Inflammatory macrophage treated with lipopolysaccharide for 1 hour (primary cell): ENCODE data around the gene ABCG4.
"Not testable (repeated sequence)": the region's sequence is repeated elsewhere in the genome, so short reads cannot be mapped to it uniquely, and the experiment has no call there.

ENCODE experiments used
- DNase-seq, 2 donors: peaks; one replicate each; pipeline ENCODE4 v3.0.0-alpha.2; 2020 to 2022

Gene ABCG4

GRCh38 chr11:119116235-119116594 is 32.6 kb upstream of the ABCG4 start:
- DNase-seq, result no peak

- DNase-seq, result no peak
These were observed 32.3 kb upstream of the ABCG4 start for GRCh38 chr11:119116601-119117000.

DNA sequence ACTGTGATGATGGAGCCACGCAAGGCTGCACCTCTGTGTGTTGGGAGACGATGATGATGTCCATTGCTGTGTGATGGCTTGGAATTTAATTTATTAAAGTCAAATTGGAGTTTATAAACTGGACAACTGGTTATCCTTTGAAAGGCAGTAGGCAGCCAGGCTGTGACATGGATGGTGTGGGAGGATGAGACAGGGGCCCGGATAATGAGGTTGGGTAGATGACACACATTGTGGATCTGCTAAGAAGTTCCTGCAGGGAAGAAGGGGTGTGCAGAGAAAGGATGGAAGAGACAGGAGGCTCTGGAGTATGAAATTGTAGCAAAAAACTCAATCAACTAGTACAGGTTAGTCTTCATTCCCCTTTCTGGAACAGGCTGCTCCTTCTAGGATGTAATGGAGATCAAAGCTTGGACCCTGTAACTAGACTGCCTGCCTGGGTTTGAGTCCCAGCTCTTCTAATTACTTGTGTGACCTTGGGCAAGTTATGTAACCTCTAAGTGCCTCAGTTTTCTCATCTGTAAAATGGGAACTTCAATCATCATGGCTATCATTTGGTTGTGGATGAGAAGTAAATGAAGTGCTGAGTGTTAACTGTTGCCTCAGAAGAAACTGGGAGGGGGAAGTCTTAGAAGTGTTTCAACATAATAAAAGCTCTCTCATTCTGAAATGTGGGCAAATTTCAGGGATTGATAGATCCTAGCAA is 31.7 kb upstream of the ABCG4 start:
- peak; percentile 40 for DNase-seq

- DNase-seq, result no peak
These were observed 30.6 kb upstream of the ABCG4 start for GRCh38 chr11:119118227-119118626.

GRCh38 chr11:119118946-119119345 is 29.9 kb upstream of the ABCG4 start:
- DNase-seq, result no peak

DNA sequence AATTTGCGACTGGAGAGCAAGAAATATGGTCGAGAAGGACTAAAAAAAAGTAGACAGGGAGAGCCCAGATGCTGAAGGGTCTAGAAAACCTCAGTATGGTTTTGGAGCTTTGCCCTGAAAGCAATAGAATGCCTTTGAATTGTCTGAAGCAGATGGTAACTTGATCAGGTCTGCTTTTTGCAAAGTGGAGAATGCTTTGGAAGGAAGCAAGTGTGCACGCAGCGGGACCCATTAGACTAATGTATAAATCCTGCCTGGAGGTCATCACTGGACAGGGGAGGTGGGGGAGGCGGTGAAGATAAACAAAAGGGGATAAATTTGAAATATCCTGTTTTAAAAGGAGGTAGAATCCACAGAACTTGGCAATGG is 28.2 kb upstream of the ABCG4 start:
- no peak for DNase-seq

DNA sequence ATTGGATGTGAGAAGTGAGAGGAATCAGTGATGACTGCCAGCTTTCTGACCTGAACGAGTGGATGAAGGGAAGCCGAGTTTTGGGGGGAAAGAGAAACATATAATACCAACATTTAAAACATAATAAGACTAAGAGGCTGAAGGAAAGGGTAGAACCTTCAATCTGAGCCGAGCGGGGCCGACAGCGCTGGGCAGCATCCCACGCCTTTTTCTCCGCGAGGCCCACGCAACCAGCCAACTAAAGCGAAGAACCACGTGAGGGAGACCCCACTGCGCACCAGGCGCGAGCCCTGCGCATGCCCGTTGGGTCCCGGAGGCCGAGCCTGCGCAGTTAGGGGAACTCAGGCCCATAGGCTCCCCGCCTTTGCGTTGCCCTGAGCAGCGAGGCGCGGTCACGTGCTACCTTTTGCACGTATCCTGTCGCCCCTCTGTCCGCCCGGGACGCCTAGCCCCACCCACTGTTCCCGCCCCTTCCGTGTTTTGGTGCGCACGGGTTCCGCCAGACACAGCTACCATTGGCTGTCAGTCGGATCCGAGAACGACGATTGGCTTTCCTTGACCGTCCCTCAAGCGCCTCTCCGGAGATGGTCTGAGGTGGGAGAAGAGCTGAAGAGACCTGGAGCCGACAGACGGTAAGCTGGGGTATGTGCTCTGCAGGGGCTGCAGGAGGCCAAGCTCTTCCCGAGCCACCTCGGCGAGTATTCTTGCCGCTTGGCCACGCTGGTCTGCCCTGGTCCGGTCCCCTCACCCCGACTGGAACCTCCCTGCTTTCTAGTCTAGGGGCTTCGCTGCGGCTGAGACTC is 27.6 kb upstream of the ABCG4 start, which contains the start of gene HINFP:
TSS of gene HINFP (plus strand) at position 573 of the 803 bp plus-strand sequence. CDS start 5,365 bp downstream, outside the sequence.
- DNase-seq, result peak; percentile 99

DNA sequence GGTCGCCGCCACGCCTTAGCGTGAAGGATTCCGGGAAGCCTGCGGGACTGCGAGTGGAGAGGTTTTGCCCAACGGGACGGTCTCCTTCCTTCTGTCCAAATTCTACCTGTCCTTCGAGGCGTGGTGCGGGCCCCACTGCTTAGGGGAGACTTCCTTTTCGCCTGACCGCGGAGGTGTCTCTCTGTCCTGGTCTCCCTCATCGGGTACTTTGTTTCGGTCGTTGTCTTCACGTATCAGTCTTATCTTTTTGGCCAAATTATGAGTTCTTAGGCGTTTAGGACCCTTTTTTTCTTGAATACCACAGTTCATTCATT is 27.1 kb upstream of the ABCG4 start:
- no peak for DNase-seq

DNA sequence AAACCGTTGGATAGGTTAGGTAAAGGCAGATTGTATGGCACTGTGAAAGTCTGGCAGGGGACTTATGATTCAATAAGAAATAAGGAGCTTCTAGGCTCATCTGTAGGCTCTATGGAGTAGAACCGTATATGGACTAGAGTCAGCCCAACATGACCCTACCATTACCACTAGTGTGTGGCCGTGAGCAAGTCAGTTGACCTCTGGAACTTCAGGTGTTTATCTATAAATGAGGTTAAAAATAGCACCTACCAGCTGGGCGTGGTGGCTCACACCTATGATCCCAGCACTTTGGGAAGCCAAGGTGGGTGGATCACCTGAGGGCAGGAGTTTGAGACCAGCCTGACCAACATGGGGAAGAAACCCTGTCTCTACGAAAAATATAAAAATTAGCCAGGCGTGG is 23.0 kb upstream of the ABCG4 start:
- no peak for DNase-seq

GRCh38 chr11:119126675-119127268 is 22.1 kb upstream of the ABCG4 start:
- DNase-seq, result no peak

DNA sequence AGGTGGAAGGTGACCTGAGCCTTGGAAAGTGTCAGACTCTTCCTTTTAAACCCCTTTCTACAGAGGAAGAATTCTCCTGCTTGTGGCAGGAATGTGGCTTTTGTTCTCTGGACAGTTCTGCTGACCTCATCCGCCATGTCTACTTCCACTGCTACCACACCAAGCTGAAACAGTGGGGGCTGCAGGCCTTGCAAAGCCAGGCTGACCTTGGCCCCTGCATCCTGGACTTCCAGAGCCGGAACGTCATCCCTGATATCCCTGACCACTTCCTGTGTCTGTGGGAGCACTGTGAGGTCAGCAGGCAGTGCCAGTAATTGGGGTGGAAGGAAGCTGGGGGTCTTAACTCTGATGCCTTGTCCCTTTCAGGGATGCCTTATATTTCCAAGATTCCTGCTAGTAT is 18.2 kb upstream of the ABCG4 start:
- no peak for DNase-seq

- DNase-seq, result peak; percentile 47 to 68
These were observed 14.4 kb upstream of the ABCG4 start for GRCh38 chr11:119134389-119134978.

- DNase-seq, result not testable (repeated sequence)
These were observed 9.6 kb upstream of the ABCG4 start for GRCh38 chr11:119139276-119139675.

GRCh38 chr11:119144825-119145486 is 3.9 kb upstream of the ABCG4 start:
- peak; percentile 47 to 64 for DNase-seq

- no peak for DNase-seq
These were observed 3.3 kb upstream of the ABCG4 start for GRCh38 chr11:119145551-119145950.

DNA sequence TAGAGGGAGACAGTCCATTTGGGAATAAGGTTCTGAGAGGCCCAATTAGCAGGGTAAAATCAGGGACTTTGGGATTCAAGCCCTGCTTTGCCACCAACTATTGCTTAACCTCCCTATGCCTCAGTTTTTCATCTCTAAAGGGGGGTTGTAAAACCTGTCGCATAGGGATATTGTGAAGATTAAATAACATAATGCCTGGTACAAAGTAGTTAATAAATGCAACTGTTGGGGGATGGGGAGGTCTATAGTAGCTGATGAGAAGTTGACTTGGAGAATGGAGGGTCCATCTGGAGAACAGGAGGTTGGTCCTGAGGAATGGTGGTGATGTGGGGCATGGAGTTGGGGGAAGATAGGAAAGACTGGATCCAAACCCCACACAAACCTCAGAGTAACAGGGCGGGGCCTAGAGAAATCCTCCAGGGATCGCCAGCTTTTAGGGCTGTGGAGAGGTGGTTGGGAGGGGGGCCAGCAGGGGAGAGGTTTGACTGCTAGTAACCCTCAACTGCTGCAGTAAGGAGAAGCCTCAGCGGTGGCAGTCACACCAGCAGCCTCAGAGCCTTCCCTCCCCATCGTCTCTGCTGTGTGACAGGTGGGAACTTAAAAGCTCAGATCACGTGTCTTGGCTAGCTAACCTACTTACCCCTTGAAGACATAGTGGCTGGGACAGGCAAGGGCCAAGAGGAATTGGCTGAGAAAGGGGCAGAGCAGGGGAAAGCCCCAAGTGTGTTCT is 1.1 kb upstream of the ABCG4 start:
- no peak for DNase-seq

- no peak for DNase-seq
These were observed 183 bp upstream of the ABCG4 start for GRCh38 chr11:119148720-119149017.

DNA sequence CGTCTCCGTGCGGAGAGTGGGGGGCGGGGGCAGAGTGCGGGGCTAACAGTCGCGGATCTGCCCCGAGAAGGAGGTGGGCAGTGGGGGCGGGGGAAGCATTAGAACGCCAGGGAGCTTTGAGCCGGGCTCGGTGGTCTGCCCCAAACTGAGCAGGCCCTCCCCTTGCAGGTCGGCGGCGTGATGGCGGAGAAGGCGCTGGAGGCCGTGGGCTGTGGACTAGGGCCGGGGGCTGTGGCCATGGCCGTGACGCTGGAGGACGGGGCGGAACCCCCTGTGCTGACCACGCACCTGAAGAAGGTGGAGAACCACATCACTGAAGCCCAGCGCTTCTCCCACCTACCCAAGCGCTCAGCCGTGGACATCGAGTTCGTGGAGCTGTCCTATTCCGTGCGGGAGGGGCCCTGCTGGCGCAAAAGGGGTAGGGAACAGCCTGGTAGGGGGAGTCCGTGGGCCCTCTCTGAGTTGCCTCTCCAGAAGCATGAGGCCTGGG is 979 bp downstream of the ABCG4 start:
- DNase-seq, result no peak

DNA sequence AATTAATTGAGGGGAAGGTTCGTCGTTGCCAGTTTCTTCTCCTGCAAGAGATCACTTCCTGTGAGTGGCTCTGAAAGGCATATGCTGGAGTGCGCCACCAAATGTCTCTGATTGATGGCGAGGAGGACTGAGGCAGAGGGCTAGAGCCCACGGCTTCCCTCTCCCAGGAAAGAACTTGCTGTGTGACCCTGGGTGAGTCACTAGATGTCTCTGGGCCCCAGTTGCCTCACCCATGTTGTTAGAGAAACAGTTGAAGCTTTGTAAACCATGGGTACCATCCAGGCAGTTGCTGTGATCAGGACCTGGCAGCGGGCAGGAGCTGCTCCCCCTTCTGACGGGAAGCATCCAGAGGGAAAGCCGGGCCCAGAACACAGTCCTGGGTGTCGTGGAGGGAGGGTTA is 3.2 kb downstream of the ABCG4 start:
- DNase-seq, result no peak

- no peak for DNase-seq
These were observed 3.8 kb downstream of the ABCG4 start for GRCh38 chr11:119152604-119153003.

DNA sequence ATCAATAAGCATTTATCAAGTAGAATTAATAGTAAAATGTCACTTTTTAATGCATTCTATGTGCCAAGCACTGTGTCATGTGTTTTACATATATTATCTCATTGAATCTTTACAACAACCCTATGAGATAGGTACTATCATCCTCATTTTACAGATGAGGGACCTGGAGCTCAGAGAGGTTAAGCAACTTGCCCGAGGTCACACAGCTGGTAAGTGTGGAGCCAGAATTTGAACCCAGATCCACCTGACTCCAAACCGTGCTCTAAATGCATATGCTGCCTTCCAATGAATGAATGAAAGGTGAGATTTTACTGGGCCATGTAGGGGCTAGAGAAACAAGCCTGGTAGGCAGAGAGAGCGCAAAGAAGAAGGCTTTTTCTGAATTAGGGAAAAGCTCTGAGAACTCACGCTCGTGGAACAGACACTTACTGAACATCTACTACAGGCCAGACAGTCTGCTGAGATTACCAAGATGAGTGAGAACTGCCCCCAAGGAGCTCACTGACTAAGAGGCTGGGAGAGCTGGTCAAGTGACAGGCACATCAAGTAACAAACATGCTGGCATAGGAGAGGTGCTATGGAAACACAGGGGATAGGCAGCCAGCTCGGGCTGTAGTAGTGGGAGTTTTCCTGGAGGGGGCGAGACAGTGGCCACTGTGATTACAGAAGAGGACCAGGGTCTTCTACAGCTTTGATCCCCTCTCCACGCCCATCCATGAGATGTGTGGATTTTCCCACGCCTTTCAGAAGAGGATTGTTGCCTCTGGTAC is 4.4 kb downstream of the ABCG4 start:
- no peak for DNase-seq

DNA sequence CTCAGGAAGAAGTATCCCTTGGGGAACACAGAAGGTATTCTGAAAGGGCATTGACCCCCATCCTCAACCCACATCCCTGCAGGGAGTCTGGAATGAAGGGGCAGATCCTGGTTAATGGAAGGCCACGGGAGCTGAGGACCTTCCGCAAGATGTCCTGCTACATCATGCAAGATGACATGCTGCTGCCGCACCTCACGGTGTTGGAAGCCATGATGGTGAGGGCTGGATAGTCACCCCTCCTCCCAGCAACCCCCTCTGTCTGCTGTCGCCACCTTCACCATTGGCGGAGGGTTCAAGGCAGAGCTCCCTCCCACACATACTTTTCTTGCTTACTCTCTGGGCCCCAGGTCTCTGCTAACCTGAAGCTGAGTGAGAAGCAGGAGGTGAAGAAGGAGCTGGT is 5.3 kb downstream of the ABCG4 start:
- DNase-seq, result no peak
